DMS79 (cell line): ENCODE results near the gene MAPK8IP1.

Experiments used
- DNase-seq: peaks from one replicate; lab custom pipeline; 2025; lab: John Stamatoyannopoulos, UW

The MAPK8IP1 gene

GRCh38 chr11:45926536-45927331, 41.3 kb downstream of the MAPK8IP1 start:
- no peak for DNase-seq

GRCh38 chr11:45927332-45927683, 41.9 kb downstream of the MAPK8IP1 start:
- no peak for DNase-seq

GRCh38 chr11:45927684-45928413, 42.4 kb downstream of the MAPK8IP1 start:
- DNase-seq = no peak

- no peak for DNase-seq
Observed at GRCh38 chr11:45928535-45929215, 43.2 kb downstream of the MAPK8IP1 start.

GRCh38 chr11:45929486-45930030, 44.1 kb downstream of the MAPK8IP1 start:
- DNase-seq = no peak

GRCh38 chr11:45930031-45930794, 44.8 kb downstream of the MAPK8IP1 start:
- peak; percentile 87 for DNase-seq

- DNase-seq = no peak
Observed at GRCh38 chr11:45930951-45931570, 45.6 kb downstream of the MAPK8IP1 start.

GRCh38 chr11:45931739-45932138, 46.3 kb downstream of the MAPK8IP1 start:
- no peak for DNase-seq

- no peak for DNase-seq
Observed at GRCh38 chr11:45932217-45932616, 46.8 kb downstream of the MAPK8IP1 start.

GRCh38 chr11:45933131-45933831, 47.8 kb downstream of the MAPK8IP1 start:
- DNase-seq = no peak

GRCh38 chr11:45933846-45934579, 48.6 kb downstream of the MAPK8IP1 start:
- no peak for DNase-seq

- no peak for DNase-seq
Observed at GRCh38 chr11:45934580-45935318, 49.3 kb downstream of the MAPK8IP1 start.

- DNase-seq = no peak
Observed at GRCh38 chr11:45935349-45936064, 50.1 kb downstream of the MAPK8IP1 start.

- no peak for DNase-seq
Observed at GRCh38 chr11:45936511-45937054, 51.1 kb downstream of the MAPK8IP1 start.

GRCh38 chr11:45937916-45938315, 52.5 kb downstream of the MAPK8IP1 start:
- no peak for DNase-seq

GRCh38 chr11:45939836-45940235, 54.4 kb downstream of the MAPK8IP1 start:
- DNase-seq = no peak

GRCh38 chr11:45941285-45941684, 55.8 kb downstream of the MAPK8IP1 start:
- no peak for DNase-seq

GRCh38 chr11:45942381-45942780, 56.9 kb downstream of the MAPK8IP1 start:
- no peak for DNase-seq
